Duodenal mucosa (tissue), 2 donors: ENCODE measurements around the gene RHBDD3.

Experiments
- H3K27ac ChIP-seq: one replicate; pipeline ENCODE4 v1.7.0; 2013; ENCODE audit warnings: low read depth, low read length
- H3K27me3 ChIP-seq, 2 donors: one replicate each; pipeline ENCODE4 v1.7.0; 2013; ENCODE audit warnings: low read length in 2 of 2, control low read depth in 1 of 2; ENCODE audit not compliant: insufficient read depth in 2 of 2, control insufficient read depth in 1 of 2
- H3K36me3 ChIP-seq, 2 donors: one replicate each; pipeline ENCODE4 v1.7.0; 2013; ENCODE audit warnings: low read length in 2 of 2, control low read depth in 1 of 2; ENCODE audit not compliant: insufficient read depth in 2 of 2, control insufficient read depth in 1 of 2
- H3K4me1 ChIP-seq, 2 donors: one replicate each; pipeline ENCODE4 v1.7.0; 2013; ENCODE audit warnings: low read length in 2 of 2, control low read depth in 1 of 2; ENCODE audit not compliant: insufficient read depth in 2 of 2, control insufficient read depth in 1 of 2
- H3K4me3 ChIP-seq, 2 donors: one replicate each; pipeline ENCODE4 v1.7.0; 2013; ENCODE audit warnings: low read length in 2 of 2, low read depth in 1 of 2
- H3K9ac ChIP-seq, 2 donors: one replicate each; pipeline ENCODE4 v1.7.0; 2013; ENCODE audit warnings: low read length in 2 of 2, low read depth in 1 of 2
- H3K9me3 ChIP-seq, 2 donors: one replicate each; pipeline ENCODE4 v1.7.0; 2013; ENCODE audit warnings: low read length in 2 of 2, control low read depth in 1 of 2; ENCODE audit not compliant: control insufficient read depth in 1 of 2

RHBDD3 gene

GRCh38 chr22:29216873-29217666, 50.7 kb downstream of the RHBDD3 start:
- Histone ChIP-seq H3K36me3 (no peaks in the 10 kb centered on the region), H3K4me3 (no peak overlapping the region), H3K27ac (no peak overlapping the region), H3K27me3 (no peaks in the 10 kb centered on the region), H3K9ac (no peak overlapping the region), H3K4me1 (peaks cover 0 to 9% of the 10 kb centered on the region in 2 donors), H3K9me3 (no peaks in the 10 kb centered on the region)

GRCh38 chr22:29216011-29216872, 51.5 kb downstream of the RHBDD3 start:
- Histone ChIP-seq H3K36me3 (no peaks in the 10 kb centered on the region), H3K9ac (no peak overlapping the region), H3K4me3 (no peak overlapping the region)

GRCh38 chr22:29215012-29215860, 52.5 kb downstream of the RHBDD3 start:
- Histone ChIP-seq H3K4me3 (no peak overlapping the region), H3K9ac (no peak overlapping the region), H3K9me3 (no peaks in the 10 kb centered on the region), H3K27ac (no peak overlapping the region), H3K27me3 (no peaks in the 10 kb centered on the region), H3K36me3 (no peaks in the 10 kb centered on the region), H3K4me1 (peaks cover 0 to 4% of the 10 kb centered on the region in 2 donors)

More at GRCh38 chr22:29216011-29216872, 51.5 kb downstream of the RHBDD3 start:
- H3K27ac ChIP-seq = no peak overlapping the region
- no peaks in the 10 kb centered on the region for H3K9me3 ChIP-seq
- peaks cover 0 to 9% of the 10 kb centered on the region in 2 donors for H3K4me1 ChIP-seq
- H3K27me3 ChIP-seq = no peaks in the 10 kb centered on the region

- Histone ChIP-seq H3K4me3 (no peak overlapping the region), H3K9me3 (no peaks in the 10 kb centered on the region), H3K4me1 (peaks cover 2% of the 10 kb centered on the region in 2 donors), H3K9ac (no peak overlapping the region), H3K27me3 (no peaks in the 10 kb centered on the region), H3K27ac (no peak overlapping the region), H3K36me3 (no peaks in the 10 kb centered on the region)
Observed at GRCh38 chr22:29214232-29214631, 53.5 kb downstream of the RHBDD3 start.

- Histone ChIP-seq H3K27me3 (no peaks in the 10 kb centered on the region), H3K36me3 (no peaks in the 10 kb centered on the region), H3K27ac (no peak overlapping the region)
Observed at GRCh38 chr22:29213493-29213892, 54.3 kb downstream of the RHBDD3 start.

GRCh38 chr22:29212743-29213142, 55.0 kb downstream of the RHBDD3 start:
- H3K27me3 ChIP-seq = peaks cover 0 to 5% of the 10 kb centered on the region in 2 donors
- no peaks in the 10 kb centered on the region for H3K36me3 ChIP-seq
- H3K9me3 ChIP-seq = no peaks in the 10 kb centered on the region

More at GRCh38 chr22:29213493-29213892, 54.3 kb downstream of the RHBDD3 start:
- Histone ChIP-seq H3K4me3 (no peak overlapping the region), H3K9me3 (no peaks in the 10 kb centered on the region), H3K9ac (no peak overlapping the region), H3K4me1 (peaks cover 5 to 8% of the 10 kb centered on the region in 2 donors)

GRCh38 chr22:29211466-29211865, 56.3 kb downstream of the RHBDD3 start:
- no peak overlapping the region for H3K27ac ChIP-seq
- H3K27me3 ChIP-seq = peaks cover 4 to 9% of the 10 kb centered on the region in 2 donors
- peaks cover 5 to 13% of the 10 kb centered on the region in 2 donors for H3K4me1 ChIP-seq
- H3K4me3 ChIP-seq = no peak overlapping the region
- H3K9me3 ChIP-seq = no peaks in the 10 kb centered on the region
- no peak overlapping the region for H3K9ac ChIP-seq
- no peaks in the 10 kb centered on the region for H3K36me3 ChIP-seq

More at GRCh38 chr22:29212743-29213142, 55.0 kb downstream of the RHBDD3 start:
- Histone ChIP-seq H3K27ac (no peak overlapping the region), H3K4me3 (no peak overlapping the region), H3K4me1 (peaks cover 5 to 9% of the 10 kb centered on the region in 2 donors), H3K9ac (no peak overlapping the region)

- Histone ChIP-seq H3K27me3 (peaks cover 4 to 13% of the 10 kb centered on the region in 2 donors), H3K36me3 (no peaks in the 10 kb centered on the region), H3K9ac (peak overlapping the region in 1 of 2 donors; percentile 3), H3K4me1 (peaks cover 5 to 16% of the 10 kb centered on the region in 2 donors), H3K4me3 (no peak overlapping the region), H3K27ac (no peak overlapping the region), H3K9me3 (no peaks in the 10 kb centered on the region)
Observed at GRCh38 chr22:29211066-29211465, 56.7 kb downstream of the RHBDD3 start.
